Measurements from ENCODE around the gene INO80.

DNA sequence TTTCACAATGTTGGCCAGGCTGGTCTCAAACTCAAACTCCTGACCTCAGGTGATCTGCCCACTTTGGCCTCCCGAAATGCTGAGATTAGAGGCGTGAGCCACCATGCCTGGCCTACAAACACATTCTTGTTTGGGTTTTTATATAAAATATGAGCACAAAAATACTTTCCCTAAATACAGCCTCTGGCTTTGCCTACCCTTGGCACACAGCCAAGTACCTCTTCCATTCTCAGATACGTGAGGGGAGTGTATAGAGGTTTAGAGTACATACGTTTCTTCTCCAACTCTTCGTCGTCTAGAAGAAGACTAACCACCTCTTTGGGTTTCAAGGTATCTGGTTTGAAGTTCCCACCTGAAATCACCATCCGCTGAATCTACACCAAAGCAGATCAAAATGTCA, 129.3 kb downstream of the INO80 start:
- TF ChIP-seq CTCF (IDR thresholded peaks at IDR 0.05) (no peak), POLR2A (IDR thresholded peaks at IDR 0.05) (no peak)
